Activated CD8-positive, alpha-beta memory T cell treated with anti-CD3 and anti-CD28 coated beads, Interleukin-2, amount 10 ng/mL, durations not matched to agents 7 days and 5 days (primary cell): Measurements from ENCODE around the gene TAS1R1. TPM values are rescaled to one million over a fixed set of nuclear protein-coding genes. Genes with fewer than 3 reads are reported as not detected.

Experiments used
- ATAC-seq: fragments of 150-1000 bp; cut with Tn5 transposase; one replicate; pipeline ENCODE4 v1.10.0; 2021; ENCODE audit warnings: moderate library complexity
- CTCF ChIA-PET: fragments of 350-600 bp; sonication (Branson Sonifier 250); formaldehyde crosslinking; loops from one replicate; lab custom pipeline; 2021; ENCODE audit warnings: antibody characterized with exemption; lab: Charles Lee
- DNase-seq: peaks from one replicate; pipeline ENCODE4 v3.0.0-alpha.2; 2020
- H3K27ac Mint-ChIP-seq: one replicate; pipeline ENCODE4 v1.8.0; 2021; ENCODE audit warnings: mild to moderate bottlenecking, mixed read lengths
- H3K27me3 Mint-ChIP-seq: one replicate; pipeline ENCODE4 v1.8.0; 2021; ENCODE audit warnings: mixed read lengths
- H3K36me3 Mint-ChIP-seq: one replicate; pipeline ENCODE4 v1.8.0; 2021; ENCODE audit warnings: mild to moderate bottlenecking, mixed read lengths
- H3K4me1 Mint-ChIP-seq: one replicate; pipeline ENCODE4 v1.8.0; 2021; ENCODE audit warnings: mixed read lengths
- H3K4me3 Mint-ChIP-seq: one replicate; pipeline ENCODE4 v1.8.0; 2021; ENCODE audit warnings: mild to moderate bottlenecking, moderate library complexity, mixed read lengths
- H3K9me3 Mint-ChIP-seq: one replicate; pipeline ENCODE4 v1.8.0; 2022; ENCODE audit warnings: low read depth, mixed read lengths
- total RNA-seq, 2 experiments: library from RNA; stranded (reverse); gene quantifications; one replicate each; pipeline ENCODE4 v1.2.3, GENCODE V29; 2021

Gene TAS1R1
- total RNA-seq, 2 experiments from 2014 or later = not detected

GRCh38 chr1:6614929-6615785 is 60.0 kb downstream of the TAS1R1 start:
- no peak for ATAC-seq
- H3K4me1 Mint-ChIP-seq = peaks cover 19% of the 10 kb centered on the region
- H3K27me3 Mint-ChIP-seq = peaks cover 2% of the 10 kb centered on the region
- H3K9me3 Mint-ChIP-seq = no peaks in the 10 kb centered on the region
- DNase-seq = no peak
- peaks cover 10% of the 10 kb centered on the region for H3K36me3 Mint-ChIP-seq
- H3K4me3 Mint-ChIP-seq = peak overlapping the region; percentile 70
- H3K27ac Mint-ChIP-seq = peak overlapping the region; percentile 17
- CTCF ChIA-PET = interaction anchor here (1.2 to 1.4 kb wide), 2 partner anchors 12 to 61 kb away, joined by 3 read pairs; partner anchors contain the start of gene NOL9

DNA sequence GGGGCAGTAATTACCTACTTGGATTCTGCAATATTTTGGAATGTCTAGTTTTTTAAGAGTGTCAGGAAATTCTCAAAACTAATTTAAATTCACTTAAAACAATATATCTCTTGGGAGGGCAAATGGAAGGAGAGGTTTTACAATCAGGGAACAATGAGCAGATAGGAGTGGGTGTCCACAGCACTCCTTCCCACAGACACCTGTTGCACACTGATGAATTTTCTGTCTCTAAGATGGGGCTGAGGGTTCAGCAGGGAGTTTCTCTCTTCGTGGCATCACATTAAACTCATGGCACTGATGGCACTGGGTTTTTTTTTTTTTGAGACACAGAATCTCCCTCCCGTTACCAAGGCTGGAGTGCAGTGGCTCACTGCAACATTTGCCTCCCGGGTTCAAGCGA is 63.9 kb downstream of the TAS1R1 start:
- DNase-seq (no peak), ATAC-seq (no peak)
- Mint-ChIP-seq H3K4me3 (no peak overlapping the region), H3K4me1 (peaks cover 10% of the 10 kb centered on the region), H3K27me3 (peaks cover 2% of the 10 kb centered on the region), H3K27ac (no peak overlapping the region), H3K36me3 (peaks cover 23% of the 10 kb centered on the region), H3K9me3 (no peaks in the 10 kb centered on the region)
- CTCF ChIA-PET = no interaction called here

DNA sequence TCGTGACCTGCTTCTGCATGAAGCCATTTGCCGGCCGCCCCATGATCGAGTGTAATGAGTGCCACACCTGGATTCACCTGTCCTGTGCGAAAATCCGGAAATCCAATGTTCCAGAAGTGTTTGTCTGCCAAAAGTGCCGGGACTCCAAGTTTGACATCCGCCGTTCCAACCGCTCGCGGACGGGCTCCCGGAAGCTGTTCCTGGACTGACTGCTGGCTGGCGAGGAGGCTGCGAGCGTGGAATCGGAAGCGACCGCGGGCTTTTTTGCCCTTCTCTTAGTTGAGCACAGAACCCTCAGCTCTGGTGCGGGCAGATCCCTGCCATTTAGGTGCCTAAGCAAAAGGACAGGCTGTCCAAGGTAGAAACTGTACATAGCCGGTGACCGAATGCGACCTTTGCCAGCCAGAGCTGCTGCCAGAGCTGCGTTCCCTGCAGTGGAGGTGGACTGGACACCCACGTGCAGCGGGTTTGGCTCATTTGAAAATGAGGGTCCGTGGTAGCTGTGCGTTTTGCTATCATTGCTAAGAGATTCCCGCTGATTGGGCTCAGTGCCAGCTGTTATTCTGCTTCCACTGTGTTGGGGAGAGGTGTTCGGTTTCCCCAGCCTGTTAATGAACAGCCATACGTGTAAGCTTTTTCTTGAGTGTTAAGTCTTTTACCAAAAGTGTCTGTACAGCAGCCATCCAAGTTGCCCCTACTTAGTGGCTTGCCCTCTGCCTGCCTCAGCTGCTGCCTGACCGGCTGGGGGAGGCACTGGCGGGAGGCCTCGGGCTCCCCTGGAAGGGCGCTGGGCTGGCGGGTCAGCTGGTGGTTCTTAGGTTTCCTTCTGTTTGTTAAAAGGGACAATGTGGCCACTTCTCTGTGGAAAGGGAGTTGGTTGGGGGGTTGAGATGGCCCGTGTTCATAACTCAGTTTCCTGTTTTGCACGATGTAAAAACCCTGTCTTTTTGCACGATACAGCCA is 66.6 kb downstream of the TAS1R1 start:
- Mint-ChIP-seq H3K4me3 (no peak overlapping the region), H3K36me3 (peaks cover 21% of the 10 kb centered on the region), H3K27me3 (no peaks in the 10 kb centered on the region), H3K27ac (no peak overlapping the region), H3K9me3 (no peaks in the 10 kb centered on the region), H3K4me1 (peaks cover 17% of the 10 kb centered on the region)
- no peak for ATAC-seq
- DNase-seq = no peak
- CTCF ChIA-PET = interaction anchor here (1.4 kb wide), 1 partner anchor 22 kb away, joined by 3 read pairs; no protein-coding TSS in a partner anchor

DNA sequence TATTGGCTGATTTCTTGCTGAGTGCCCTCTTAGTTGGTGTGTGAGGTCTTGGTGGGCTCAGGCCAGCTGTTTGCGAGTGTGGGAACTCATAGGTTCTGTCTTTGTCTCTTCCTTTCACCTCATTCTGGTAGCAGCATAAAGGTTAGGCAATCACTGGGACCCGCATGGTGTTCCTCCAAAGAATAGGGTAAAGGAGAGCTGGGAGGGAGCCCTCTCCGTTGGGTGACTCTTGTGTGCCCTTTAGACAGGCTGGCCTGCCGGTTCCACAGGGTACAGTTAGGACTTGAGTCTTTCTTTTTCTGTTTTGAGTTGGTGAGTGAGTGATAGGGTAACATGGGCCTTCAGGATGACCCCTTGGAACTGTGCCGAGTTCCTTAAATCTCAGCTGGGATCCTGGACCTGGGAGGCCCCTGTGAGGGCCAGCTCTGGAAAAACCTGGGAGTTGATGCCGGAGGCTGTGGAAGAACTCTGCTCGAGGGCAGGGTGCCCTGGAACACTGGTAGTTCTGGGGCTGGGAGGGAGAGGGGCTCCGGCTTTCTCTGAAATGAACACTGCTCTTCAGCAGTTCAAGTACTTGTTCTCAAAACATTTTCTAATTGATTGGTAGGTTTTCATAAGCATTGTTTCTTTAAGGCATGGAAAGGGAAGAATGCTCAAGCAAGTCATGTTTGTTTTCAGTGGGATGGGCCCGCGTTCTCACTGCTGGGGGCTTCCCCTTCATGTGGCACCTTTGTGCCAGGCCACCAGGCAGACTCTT is 67.5 kb downstream of the TAS1R1 start:
- no peak for ATAC-seq

DNA sequence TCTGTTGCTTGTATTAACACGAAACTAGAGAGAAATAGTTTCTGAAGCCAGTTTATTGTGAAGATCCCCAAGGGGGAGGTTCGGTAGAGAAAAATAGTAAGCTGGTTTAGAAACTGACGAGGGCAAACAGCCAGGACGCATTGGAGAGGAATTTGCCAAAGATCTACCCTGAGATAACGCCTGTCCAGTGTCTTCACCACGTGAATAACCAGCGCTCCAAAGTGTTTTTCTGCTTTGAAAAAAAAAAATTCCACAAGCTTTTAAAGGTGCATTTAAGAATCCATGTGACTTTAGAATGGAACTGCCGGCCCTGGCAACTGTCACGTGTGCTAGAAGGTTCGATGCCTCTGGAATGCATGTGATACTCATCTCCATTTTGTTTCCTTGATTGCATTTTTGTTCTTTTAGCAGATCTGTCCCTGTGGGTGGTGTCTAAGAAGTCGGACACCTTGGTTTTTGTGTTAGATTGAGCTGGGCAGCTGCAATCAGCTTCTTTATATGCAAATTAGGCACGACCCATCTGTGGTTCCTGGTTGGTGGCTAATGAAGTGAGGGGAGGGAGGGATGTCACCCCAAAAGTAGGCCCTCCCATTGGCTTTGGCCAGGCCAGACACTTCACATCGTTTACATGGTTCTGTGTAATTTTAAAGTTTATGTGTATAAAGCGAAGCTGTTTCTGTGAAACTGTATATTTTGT is 68.3 kb downstream of the TAS1R1 start:
- no peak for DNase-seq
- Mint-ChIP-seq H3K36me3 (peaks cover 22% of the 10 kb centered on the region), H3K4me1 (peaks cover 30% of the 10 kb centered on the region), H3K4me3 (no peak overlapping the region), H3K27me3 (no peaks in the 10 kb centered on the region), H3K9me3 (no peaks in the 10 kb centered on the region), H3K27ac (no peak overlapping the region)
- CTCF ChIA-PET = no interaction called here
- ATAC-seq = no peak

More for the DNA sequence above, 67.5 kb downstream of the TAS1R1 start:
- Mint-ChIP-seq H3K4me1 (peaks cover 25% of the 10 kb centered on the region), H3K36me3 (peaks cover 24% of the 10 kb centered on the region), H3K4me3 (no peak overlapping the region), H3K27ac (no peak overlapping the region), H3K9me3 (no peaks in the 10 kb centered on the region), H3K27me3 (no peaks in the 10 kb centered on the region)
- no peak for DNase-seq
- CTCF ChIA-PET = interaction anchor here (1.4 kb wide), 1 partner anchor 22 kb away, joined by 3 read pairs; no protein-coding TSS in a partner anchor

GRCh38 chr1:6624710-6625583 is 69.8 kb downstream of the TAS1R1 start, which contains the start of gene THAP3:
TSS of gene THAP3 (plus strand) at chr1:6624868. CDS start at chr1:6625219, 351 bp downstream.
- peak within 1 kb of the TSS; percentile 84 for H3K27ac Mint-ChIP-seq
- CTCF ChIA-PET = interaction anchor here (0.7 to 0.8 kb wide), 2 partner anchors 70 to 92 kb away, joined by 3 read pairs; partner anchors contain the start of genes NOL9 and TAS1R1

GRCh38 chr1:6625584-6626149 is 70.6 kb downstream of the TAS1R1 start:
- CTCF ChIA-PET = interaction anchor here (0.7 to 1.2 kb wide), 4 partner anchors 64 to 139 kb away, joined by 3 to 4 read pairs (median 3); partner anchors contain the start of gene DNAJC11
- Mint-ChIP-seq H3K36me3 (peaks cover 22% of the 10 kb centered on the region), H3K4me3 (peak overlapping the region; percentile 92), H3K9me3 (no peaks in the 10 kb centered on the region), H3K27ac (peak overlapping the region; percentile 84), H3K4me1 (peaks cover 30% of the 10 kb centered on the region), H3K27me3 (no peaks in the 10 kb centered on the region)
- ATAC-seq (no peak), DNase-seq (no peak)

More at GRCh38 chr1:6624710-6625583, 69.8 kb downstream of the TAS1R1 start, which contains the start of gene THAP3:
- H3K9me3 Mint-ChIP-seq = no peaks in the 10 kb centered on the region
- peaks cover 24% of the 10 kb centered on the region for H3K36me3 Mint-ChIP-seq
- ATAC-seq = peak; percentile 97
- H3K4me3 Mint-ChIP-seq = peak within 1 kb of the TSS; percentile 92
- peak; percentile 92 for DNase-seq
- no peaks in the 10 kb centered on the region for H3K27me3 Mint-ChIP-seq
- H3K4me1 Mint-ChIP-seq = peaks cover 30% of the 10 kb centered on the region

- peaks cover 16% of the 10 kb centered on the region for H3K36me3 Mint-ChIP-seq
- H3K27ac Mint-ChIP-seq = no peak overlapping the region
- H3K27me3 Mint-ChIP-seq = no peaks in the 10 kb centered on the region
- no peaks in the 10 kb centered on the region for H3K9me3 Mint-ChIP-seq
- ATAC-seq = no peak
- CTCF ChIA-PET = interaction anchor here (1.2 kb wide), 2 partner anchors 62 to 74 kb away, joined by 3 to 4 read pairs; partner anchors contain the start of gene DNAJC11
- peaks cover 30% of the 10 kb centered on the region for H3K4me1 Mint-ChIP-seq
- DNase-seq = no peak
- H3K4me3 Mint-ChIP-seq = peak overlapping the region; percentile 92
These were observed 71.9 kb downstream of the TAS1R1 start for GRCh38 chr1:6627031-6627430.

GRCh38 chr1:6627841-6628545 is 72.9 kb downstream of the TAS1R1 start:
- DNase-seq (no peak), ATAC-seq (no peak)
- Mint-ChIP-seq H3K9me3 (no peaks in the 10 kb centered on the region), H3K36me3 (peaks cover 16% of the 10 kb centered on the region), H3K27me3 (no peaks in the 10 kb centered on the region), H3K4me3 (peak overlapping the region; percentile 29), H3K4me1 (peaks cover 30% of the 10 kb centered on the region), H3K27ac (peak overlapping the region; percentile 26)
- CTCF ChIA-PET = no interaction called here

DNA sequence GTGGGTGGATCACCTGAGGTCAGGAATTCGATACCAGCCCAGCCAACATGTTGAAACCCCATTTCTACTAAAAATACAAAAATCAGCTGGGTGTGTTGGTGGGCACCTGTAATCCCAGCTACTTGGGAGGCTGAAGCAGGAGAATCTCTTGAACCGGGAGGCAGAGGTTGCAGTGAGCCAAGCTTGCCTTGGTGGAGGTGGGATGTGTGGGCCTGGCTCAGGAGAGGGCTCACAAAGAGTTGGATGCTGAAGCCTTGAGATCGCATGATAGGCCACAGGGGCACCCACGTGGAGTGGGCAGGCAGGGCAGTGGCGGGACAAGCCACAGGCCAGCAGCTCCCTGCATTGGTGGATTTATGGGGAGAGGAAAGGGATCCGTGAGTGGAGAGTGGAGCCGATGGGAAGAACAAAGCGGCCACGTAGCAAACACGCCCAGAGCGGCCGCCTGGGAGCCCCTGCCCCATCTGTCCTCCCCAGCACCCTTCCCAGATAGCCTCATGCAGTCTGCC is 73.9 kb downstream of the TAS1R1 start:
- DNase-seq (no peak), ATAC-seq (no peak)
- peaks cover 28% of the 10 kb centered on the region for H3K4me1 Mint-ChIP-seq
- H3K36me3 Mint-ChIP-seq = peaks cover 19% of the 10 kb centered on the region
- H3K9me3 Mint-ChIP-seq = no peaks in the 10 kb centered on the region
- no peak overlapping the region for H3K4me3 Mint-ChIP-seq
- no peak overlapping the region for H3K27ac Mint-ChIP-seq
- CTCF ChIA-PET = no interaction called here
- H3K27me3 Mint-ChIP-seq = no peaks in the 10 kb centered on the region
